CD4-positive, alpha-beta T cell treated with Interleukin-4 for 1 hour (primary cell): ENCODE measurements around the gene DNHD1.

ENCODE experiments used
- DNase-seq, 2 donors: peaks; one replicate each; pipeline ENCODE4 v3.0.0-alpha.2; 2020 to 2022

DNHD1 gene

GRCh38 chr11:6567371-6567745 is 70.3 kb downstream of the DNHD1 start:
- no peak for DNase-seq

GRCh38 chr11:6568191-6568918 is 71.3 kb downstream of the DNHD1 start:
- no peak for DNase-seq

DNA sequence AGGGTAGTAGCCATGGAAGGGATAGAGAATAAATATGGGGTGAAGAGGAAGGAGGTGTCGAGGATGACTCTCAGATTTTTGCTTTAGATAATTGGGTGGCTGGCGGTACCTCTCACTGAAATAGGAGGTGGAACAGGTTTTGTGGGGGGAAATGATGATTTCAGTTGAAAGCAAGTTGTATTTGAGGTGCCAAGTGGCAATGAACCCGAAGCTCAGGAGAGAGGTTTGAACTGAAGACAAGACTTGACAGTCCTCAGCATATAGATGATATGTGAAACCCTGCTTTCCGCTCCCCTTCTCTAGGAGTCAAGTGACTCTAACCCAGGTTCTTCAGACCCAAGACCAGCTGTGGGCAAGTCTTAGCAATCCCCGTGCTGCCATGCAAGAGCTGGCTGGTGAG is 72.6 kb downstream of the DNHD1 start:
- no peak for DNase-seq

- no peak for DNase-seq
Observed at GRCh38 chr11:6570691-6571427, 73.8 kb downstream of the DNHD1 start.

GRCh38 chr11:6571434-6572008 is 74.4 kb downstream of the DNHD1 start:
- DNase-seq, result no peak

DNA sequence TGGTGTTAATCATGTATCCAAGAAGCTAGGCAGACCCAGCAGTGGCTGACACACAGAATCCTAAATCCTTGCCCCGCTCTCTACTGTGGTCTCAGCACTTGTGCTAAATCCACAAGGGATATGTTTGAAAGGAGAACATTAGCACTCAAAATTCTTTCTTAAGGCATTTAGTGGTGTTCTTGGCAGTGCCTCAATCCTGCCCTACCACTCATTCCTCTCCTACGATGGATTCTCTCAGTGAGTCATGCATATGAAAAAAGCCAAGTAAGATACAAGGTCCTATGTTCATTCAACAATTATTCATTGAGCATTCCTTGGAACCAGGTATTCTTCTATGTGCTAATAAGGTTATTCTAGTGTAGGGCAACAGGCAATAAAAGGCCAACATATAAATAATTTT is 75.1 kb downstream of the DNHD1 start:
- DNase-seq, result no peak

DNA sequence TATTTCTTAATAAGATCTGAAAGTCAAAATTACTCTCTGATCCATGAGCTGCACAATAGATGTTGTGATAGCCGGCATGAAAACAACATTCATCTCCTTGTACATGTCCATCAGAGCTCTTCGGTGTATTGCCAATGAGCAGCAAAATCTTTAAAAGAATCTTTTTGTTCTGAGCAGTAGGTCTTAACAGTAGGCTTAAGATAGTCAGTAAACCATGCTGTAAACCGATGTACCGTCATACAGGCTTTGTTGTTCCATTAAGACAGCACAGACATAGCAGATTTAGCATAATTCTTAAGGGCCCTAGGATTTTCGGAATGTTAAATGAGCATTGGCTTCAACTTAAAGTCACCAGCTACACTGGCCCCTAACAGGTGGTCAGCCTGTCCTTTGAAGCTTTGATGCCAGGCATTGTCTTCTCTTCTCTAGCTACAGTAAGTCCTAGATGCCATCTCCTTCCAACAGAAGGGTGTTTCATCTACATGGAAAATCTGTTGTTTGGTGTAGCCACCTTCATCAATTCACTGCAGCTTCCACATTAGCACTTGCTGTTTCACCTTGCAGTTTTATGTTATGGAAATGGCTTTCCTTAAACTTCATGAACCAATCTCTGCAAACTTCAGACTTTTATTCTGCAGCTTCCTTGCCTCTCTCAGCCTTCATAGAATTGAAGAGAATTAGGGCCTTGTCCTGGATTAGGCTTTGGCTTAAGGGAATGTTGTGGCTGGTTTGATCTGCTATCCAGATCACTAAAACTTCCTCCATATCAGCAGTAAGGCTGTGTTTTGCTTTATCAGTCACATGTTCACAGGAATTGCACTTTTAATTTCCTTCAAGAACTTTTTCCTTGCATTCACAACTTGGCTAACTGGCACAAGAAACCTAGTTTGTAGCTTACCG is 78.0 kb downstream of the DNHD1 start:
- no peak for DNase-seq

DNA sequence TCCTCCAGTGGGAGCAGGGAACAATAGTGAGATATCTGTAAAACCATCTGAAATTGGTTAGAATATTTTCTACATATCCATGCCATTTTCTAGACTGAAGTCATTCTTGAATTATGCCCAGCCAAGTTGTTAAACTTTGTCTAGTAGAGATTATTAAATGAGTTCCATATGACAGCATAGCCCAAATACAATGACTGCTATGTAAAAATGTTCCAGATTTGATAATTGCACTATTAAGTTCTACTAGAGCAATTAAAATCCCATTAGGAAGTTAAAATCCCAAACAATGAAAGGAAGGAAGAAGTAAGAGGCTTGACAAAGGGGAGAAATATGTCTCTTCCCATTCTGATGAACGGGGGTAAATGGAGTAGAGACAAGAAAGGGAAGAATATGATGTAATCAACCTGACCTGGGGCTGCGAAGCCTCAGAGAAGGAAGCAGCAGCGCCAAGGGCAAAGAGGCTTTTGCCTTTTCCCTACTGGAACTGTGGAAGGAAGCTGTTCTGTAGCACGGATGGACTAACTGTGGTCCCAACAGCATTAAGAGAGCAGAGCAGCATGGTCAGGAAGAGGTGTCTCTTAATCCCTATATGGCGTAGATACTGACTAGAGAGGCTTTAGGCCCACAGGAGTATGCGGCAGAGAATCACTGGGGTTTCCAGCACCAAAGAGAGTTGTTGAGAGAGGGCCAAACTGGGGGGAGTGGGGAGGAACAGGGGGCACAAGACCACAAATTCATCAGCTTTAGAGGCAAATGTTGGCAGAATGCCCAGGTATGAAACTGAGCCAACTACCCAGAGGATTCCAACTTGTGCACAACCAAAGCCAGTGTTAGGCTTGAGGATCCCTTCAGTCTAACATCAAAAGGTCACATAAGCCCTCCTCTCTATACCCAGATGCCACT is 79.6 kb downstream of the DNHD1 start:
- no peak for DNase-seq

- DNase-seq, result no peak
Observed at GRCh38 chr11:6578134-6578533, 81.1 kb downstream of the DNHD1 start.

DNA sequence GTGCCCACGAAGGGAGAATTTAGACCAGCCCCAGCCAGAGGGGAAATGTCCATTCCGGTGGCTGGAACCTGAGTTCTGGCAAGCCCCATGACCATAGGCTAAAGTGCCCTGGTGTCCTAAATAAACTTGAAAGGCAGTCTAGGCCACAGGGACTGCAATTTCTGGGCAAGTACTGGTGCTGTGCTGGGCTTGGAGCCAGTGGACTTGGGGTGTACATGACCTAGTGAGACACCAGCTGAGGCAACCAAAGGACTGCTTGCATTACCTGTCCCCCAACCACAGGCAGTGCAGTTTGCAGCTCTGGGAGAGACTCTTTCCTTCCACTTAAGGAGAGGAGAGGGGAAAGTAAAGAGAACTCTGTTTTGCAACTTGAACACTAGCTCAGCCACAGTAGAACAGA is 82.6 kb downstream of the DNHD1 start:
- no peak for DNase-seq

- no peak for DNase-seq
Observed at GRCh38 chr11:6583584-6583983, 86.5 kb downstream of the DNHD1 start.

DNA sequence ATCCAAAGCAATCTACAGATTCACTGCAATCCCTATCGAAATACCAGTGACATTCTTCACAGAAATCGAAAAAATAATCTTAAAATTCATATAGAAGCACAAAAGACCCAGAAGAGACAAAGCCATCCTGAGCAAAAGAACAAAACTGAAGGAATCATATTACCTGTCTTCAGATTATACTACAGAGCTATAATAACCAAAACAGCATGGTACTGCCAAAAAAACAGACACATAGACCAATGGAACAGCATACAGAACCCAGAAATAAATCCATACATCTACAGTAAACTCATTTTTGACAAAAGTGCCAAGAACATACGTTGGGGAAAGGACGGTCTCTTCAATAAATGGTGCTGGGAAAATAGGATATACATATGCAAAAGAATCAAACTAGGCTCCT is 87.4 kb downstream of the DNHD1 start:
- DNase-seq, result no peak

DNA sequence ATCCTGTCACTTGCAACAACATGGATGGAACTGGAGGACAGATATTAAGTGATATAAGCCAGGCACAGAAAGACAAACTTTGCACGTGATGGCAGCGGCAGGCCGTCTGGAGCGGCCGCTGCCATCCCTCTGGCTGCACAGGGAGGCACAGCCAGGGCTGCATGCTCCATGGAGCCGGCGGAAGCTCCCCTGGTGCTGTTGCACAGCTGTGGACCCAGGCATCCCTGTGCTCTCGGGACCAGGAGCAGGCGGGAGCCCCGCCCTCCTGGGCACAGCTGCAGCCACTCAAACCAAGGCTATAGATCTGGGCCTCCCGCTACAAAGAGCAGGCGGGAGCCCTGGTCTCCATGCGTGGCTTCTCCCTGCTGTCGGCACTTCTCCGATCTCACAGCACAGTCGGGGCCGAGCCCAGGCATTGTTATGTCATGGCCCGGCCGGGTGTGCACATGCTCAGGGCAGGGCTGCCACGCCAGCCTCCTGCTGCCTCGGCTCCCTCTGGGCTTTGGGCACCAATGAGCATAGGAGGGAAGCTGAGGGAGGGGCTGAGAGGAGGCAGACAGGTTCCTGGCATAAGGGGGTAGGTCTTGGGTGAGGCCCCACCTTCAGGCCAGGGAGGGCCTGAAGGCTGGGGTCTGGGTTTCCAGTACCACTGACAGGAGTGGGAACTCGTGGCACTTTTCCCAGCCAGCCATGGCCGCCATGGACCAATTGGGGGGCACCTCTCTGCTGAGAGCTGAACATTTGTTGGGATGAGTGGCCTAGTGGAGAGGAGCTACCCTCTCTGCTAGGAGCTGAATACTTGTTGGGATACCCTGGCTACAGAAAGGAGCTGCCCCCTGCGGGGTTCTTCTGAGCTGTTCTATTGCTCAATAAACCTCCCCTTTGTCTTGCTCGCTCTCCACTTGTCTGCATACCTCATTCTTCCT is 89.6 kb downstream of the DNHD1 start:
- no peak for DNase-seq

GRCh38 chr11:6587360-6587953 is 90.4 kb downstream of the DNHD1 start:
- no peak for DNase-seq

DNA sequence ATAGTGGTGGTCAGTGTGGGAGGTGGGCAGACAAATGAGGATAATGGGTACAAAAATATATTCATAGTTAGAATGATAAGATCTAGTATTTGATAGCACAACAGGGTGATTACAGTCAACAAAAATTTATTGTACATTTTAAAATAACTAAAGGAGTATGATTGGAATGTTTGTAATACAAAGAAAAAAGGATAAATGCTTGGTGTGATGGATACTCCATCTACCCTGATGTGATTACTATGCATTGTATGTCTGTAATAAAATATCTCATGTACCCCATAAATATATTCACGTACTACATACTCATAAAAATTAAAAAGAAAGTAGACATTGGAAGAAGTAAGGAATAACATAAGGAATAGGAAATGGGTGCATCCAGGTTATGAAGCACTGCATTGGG is 90.9 kb downstream of the DNHD1 start:
- DNase-seq, result no peak

GRCh38 chr11:6594142-6594768 is 97.2 kb downstream of the DNHD1 start:
- no peak for DNase-seq

DNA sequence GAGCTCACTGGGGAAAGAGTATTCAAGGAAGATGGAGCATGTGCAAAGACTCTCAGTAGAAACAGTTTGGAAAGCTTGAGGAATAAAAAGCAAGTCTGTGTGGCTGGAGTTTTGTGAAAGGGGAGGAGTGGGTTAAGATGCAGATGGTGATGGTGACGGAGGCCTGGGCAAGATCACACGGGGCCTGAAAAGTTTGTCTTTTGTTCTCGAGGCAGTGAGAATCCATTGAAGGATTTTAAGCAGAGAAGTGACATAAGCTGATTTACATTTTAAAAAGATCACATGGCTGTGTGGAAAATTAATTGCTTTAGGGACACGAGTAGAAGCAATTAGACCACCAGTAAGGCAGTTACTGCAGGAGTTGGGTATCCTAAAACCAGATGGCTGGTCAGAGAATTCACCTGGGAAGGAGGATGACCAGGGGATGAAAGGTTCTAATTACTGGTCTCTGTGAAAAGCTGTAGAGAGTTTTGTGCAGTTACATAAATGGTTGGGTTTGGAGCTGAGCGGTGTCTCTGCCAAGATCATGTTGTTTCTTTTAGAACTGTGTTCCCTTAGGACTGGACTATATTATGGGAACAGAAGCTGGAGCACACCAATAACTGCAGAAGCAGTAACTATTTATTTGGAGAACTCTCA is 99.3 kb downstream of the DNHD1 start:
- no peak for DNase-seq

DNA sequence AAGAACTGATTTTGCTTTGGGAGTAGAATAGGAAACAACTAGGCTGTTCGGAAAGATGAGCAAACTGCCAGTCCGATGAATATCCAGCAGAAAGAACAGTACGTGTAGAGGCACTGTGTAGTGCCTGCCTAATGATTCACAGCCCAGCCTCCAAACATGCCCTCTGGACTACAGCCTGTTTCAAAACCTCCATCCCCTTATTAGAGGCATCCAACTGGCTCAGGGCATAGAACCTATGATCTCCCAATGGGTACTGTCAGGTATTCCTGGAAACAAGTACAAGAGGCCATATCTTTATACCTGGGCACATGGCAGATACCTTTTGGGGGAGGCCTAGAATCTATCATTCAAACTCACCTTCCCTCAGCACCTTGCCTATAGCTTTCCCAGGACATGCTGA is 101.5 kb downstream of the DNHD1 start:
- DNase-seq, result no peak

GRCh38 chr11:6599449-6599848 is 102.4 kb downstream of the DNHD1 start:
- no peak for DNase-seq
